GM12878 (cell line): ENCODE data around the gene ISG20L2. TPM values are rescaled to one million over a fixed set of nuclear protein-coding genes. Genes with fewer than 3 reads are reported as not detected.

ENCODE experiments used
- BCL11A ChIP-seq: IDR thresholded peaks from 2 replicates; pipeline ENCODE4 v1.6.1; 2011; ENCODE audit warnings: low read depth, low read length
- CBX3 ChIP-seq: fragments of 200-600 bp; sonication (generic); IDR thresholded peaks from 2 replicates; pipeline ENCODE4 v1.6.1; 2016; ENCODE audit warnings: low read depth, borderline replicate concordance
- CEBPB ChIP-seq, 2 experiments: fragments of 150-350 bp in 1 of 2; IDR thresholded peaks; 2 replicates each; pipeline ENCODE4 v1.6.1; 2012 to 2014; ENCODE audit warnings: low read depth in 2 of 2, low read length in 2 of 2, borderline replicate concordance in 1 of 2, inconsistent platforms in 1 of 2
- FOXM1 ChIP-seq: IDR thresholded peaks from 2 replicates; pipeline ENCODE4 v1.6.1; 2012; ENCODE audit warnings: low read depth, mild to moderate bottlenecking, inconsistent platforms, low read length, moderate library complexity
- GABPA ChIP-seq: IDR thresholded peaks from 2 replicates; pipeline ENCODE4 v1.6.1; 2014; ENCODE audit warnings: antibody characterized with exemption, low read depth, mild to moderate bottlenecking, inconsistent platforms
- MYB ChIP-seq: fragments of 150-350 bp; IDR thresholded peaks from 2 replicates; pipeline ENCODE4 v1.6.1; 2014; ENCODE audit warnings: mild to moderate bottlenecking, low read depth, low read length, borderline replicate concordance
- NBN ChIP-seq: fragments of 450-650 bp; IDR thresholded peaks from 2 replicates; pipeline ENCODE4 v1.6.1; 2016
- NFYA ChIP-seq: IDR thresholded peaks from 2 replicates; pipeline ENCODE4 v1.6.1; 2011; ENCODE audit warnings: low read depth, mild to moderate bottlenecking, low read length, improper control_type of control experiment, borderline replicate concordance
- NR2C2 ChIP-seq: IDR thresholded peaks from 2 replicates; pipeline ENCODE4 v1.6.1; 2011; ENCODE audit warnings: borderline replicate concordance, low read depth; ENCODE audit not compliant: control insufficient read depth, insufficient read length
- NR2F1 ChIP-seq: fragments of 450-650 bp; conservative IDR thresholded peaks from 2 replicates; pipeline ENCODE4 v1.6.1; 2017; ENCODE audit warnings: mild to moderate bottlenecking
- SIX5 ChIP-seq: IDR thresholded peaks from 2 replicates; pipeline ENCODE4 v1.6.1; 2011; ENCODE audit warnings: mild to moderate bottlenecking, low read depth, low read length, moderate library complexity; ENCODE audit not compliant: severe bottlenecking
- SMAD5 ChIP-seq: IDR thresholded peaks from 2 replicates; pipeline ENCODE4 v1.6.1; 2016; ENCODE audit warnings: antibody characterized with exemption, low read depth
- SP1 ChIP-seq: IDR thresholded peaks from one replicate; pipeline ENCODE4 v1.6.1; 2011; ENCODE audit warnings: low read depth, low read length
- YY1 ChIP-seq: IDR thresholded peaks from 2 replicates; pipeline ENCODE4 v1.6.1; 2011; ENCODE audit warnings: low read depth, mild to moderate bottlenecking, low read length
- polyA plus RNA-seq, 11 experiments: library from polyadenylated mRNA; depleted of rRNA in 4 of 11; unstranded in 6 of 11; stranded (reverse) in 5 of 11; fragments of >200 nt; fragmentation: Nextera tagmentation in 4 of 11; fragmentation: Illumina TruSeq in 1 of 11; extraction: Ambion mirVana in 4 of 11; extraction: Trizol in 1 of 11; gene quantifications; 1 replicate in 1 of 11; 2 replicates in 10 of 11; pipeline versions ENCODE4 v1.2.1 to v1.2.3, GENCODE V29; 2011 to 2016; ENCODE audit warnings: inconsistent platforms in 2 of 11, missing spikeins in 2 of 11, low read depth in 1 of 11
- total RNA-seq, 4 experiments: library from RNA; depleted of rRNA in 3 of 4; stranded (reverse); fragments of >200 nt in 3 of 4; fragmentation: Illumina TruSeq in 1 of 4; extraction: Trizol in 1 of 4; gene quantifications; 2 replicates each; pipeline versions ENCODE4 v1.2.1 to v1.2.3, GENCODE V29; 2013 to 2021
- TF ChIP-seq, protein P1 (sequence below): IDR thresholded peaks from 2 replicates; pipeline ENCODE4 v1.6.1; 2012; ENCODE audit warnings: mild to moderate bottlenecking, low read depth, low read length
- TF ChIP-seq, protein P2 (sequence below): fragments of 450-650 bp; formaldehyde crosslinking; IDR thresholded peaks from 2 replicates; pipeline ENCODE4 v1.5.0; 2022; ENCODE audit warnings: mild to moderate bottlenecking, missing genetic modification characterization
- TF ChIP-seq, protein P3 (sequence below): fragments of 450-650 bp; IDR thresholded peaks from 2 replicates; pipeline ENCODE4 v1.6.1; 2014; ENCODE audit warnings: mild to moderate bottlenecking
- TF ChIP-seq, protein P4 (sequence below): IDR thresholded peaks from 2 replicates; pipeline ENCODE4 v1.6.1; 2011; ENCODE audit warnings: low read depth, low read length, improper control_type of control experiment, borderline replicate concordance
- TF ChIP-seq, protein P5 (sequence below): IDR thresholded peaks from 2 replicates; pipeline ENCODE4 v1.6.1; 2012; ENCODE audit warnings: low read depth, low read length, improper control_type of control experiment

The ISG20L2 gene
- total and polyA plus RNA-seq, 10 of the 15 experiments (the other 5 are each of a cell fraction or from before 2014, with no cell fraction given), result 16.4 to 111 (median 48.0) TPM

DNA sequence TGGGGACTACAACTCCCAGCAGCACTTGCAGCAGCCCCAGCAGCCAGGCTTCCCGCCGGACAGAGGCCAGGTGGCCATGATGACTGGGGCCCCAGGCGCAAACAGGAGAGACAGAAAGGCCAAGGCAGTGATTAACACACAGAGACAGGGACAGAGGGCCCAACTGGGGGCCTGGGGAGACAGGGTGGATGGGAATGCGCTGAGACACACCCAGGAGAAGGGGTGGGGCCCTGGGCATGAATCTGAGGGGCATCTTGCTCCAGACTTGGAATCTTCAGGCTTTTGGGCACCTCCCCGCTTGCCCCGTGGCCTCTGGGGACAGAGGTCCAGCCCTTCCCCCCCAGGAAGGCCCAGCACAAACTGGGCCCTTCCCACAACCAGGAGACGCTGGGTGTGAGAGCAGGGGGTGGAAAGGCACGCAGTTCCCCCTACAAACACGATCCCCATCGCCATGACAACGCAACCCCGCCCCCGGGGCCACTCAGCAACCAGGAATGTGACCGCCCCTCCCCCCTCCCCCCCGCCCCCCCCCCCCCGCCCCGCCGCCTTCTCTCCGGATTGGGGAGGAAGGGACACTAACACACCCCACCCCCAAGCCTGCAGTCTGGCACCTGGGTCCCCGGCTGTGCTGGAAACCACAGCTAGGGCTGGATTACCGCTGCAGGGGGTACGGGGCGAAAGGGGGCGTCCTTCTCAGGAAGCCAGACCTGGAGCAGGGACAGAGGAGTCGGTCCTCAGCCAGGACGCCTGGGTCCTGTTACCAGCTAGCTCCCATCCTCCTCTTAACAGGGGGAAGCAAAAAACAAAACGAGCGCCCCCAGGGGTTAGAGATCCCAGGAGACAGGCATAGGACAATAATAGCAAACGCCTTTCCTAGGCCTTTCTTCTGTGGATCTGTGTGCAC lies 18.4 kb upstream of the ISG20L2 start (continued):
- TF ChIP-seq NR2F1 (peak; percentile 37; the same call in 1 of the 2 replicates), NFYA (no peak), NBN (no peak; the same call in 1 of the 2 replicates), FOXM1 (no peak), CBX3 (no peak), SMAD5 (0 out of 2 replicates have a peak, but pooled peaks have one; percentile 33), SP1 (peak; percentile 12), CEBPB (IDR thresholded peaks at IDR 0.05; ENCODE audit: borderline replicate concordance in 1 of 2, low read depth in 2 of 2, low read length in 2 of 2) (no peak), BCL11A (no peak), GABPA (no peak), NR2C2 (no peak), YY1 (peak; percentile 89), SIX5 (peak; percentile 65), MYB (no peak)
- TF ChIP-seq, protein P1, sequence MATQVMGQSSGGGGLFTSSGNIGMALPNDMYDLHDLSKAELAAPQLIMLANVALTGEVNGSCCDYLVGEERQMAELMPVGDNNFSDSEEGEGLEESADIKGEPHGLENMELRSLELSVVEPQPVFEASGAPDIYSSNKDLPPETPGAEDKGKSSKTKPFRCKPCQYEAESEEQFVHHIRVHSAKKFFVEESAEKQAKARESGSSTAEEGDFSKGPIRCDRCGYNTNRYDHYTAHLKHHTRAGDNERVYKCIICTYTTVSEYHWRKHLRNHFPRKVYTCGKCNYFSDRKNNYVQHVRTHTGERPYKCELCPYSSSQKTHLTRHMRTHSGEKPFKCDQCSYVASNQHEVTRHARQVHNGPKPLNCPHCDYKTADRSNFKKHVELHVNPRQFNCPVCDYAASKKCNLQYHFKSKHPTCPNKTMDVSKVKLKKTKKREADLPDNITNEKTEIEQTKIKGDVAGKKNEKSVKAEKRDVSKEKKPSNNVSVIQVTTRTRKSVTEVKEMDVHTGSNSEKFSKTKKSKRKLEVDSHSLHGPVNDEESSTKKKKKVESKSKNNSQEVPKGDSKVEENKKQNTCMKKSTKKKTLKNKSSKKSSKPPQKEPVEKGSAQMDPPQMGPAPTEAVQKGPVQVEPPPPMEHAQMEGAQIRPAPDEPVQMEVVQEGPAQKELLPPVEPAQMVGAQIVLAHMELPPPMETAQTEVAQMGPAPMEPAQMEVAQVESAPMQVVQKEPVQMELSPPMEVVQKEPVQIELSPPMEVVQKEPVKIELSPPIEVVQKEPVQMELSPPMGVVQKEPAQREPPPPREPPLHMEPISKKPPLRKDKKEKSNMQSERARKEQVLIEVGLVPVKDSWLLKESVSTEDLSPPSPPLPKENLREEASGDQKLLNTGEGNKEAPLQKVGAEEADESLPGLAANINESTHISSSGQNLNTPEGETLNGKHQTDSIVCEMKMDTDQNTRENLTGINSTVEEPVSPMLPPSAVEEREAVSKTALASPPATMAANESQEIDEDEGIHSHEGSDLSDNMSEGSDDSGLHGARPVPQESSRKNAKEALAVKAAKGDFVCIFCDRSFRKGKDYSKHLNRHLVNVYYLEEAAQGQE, result no peak
- TF ChIP-seq, protein P2, sequence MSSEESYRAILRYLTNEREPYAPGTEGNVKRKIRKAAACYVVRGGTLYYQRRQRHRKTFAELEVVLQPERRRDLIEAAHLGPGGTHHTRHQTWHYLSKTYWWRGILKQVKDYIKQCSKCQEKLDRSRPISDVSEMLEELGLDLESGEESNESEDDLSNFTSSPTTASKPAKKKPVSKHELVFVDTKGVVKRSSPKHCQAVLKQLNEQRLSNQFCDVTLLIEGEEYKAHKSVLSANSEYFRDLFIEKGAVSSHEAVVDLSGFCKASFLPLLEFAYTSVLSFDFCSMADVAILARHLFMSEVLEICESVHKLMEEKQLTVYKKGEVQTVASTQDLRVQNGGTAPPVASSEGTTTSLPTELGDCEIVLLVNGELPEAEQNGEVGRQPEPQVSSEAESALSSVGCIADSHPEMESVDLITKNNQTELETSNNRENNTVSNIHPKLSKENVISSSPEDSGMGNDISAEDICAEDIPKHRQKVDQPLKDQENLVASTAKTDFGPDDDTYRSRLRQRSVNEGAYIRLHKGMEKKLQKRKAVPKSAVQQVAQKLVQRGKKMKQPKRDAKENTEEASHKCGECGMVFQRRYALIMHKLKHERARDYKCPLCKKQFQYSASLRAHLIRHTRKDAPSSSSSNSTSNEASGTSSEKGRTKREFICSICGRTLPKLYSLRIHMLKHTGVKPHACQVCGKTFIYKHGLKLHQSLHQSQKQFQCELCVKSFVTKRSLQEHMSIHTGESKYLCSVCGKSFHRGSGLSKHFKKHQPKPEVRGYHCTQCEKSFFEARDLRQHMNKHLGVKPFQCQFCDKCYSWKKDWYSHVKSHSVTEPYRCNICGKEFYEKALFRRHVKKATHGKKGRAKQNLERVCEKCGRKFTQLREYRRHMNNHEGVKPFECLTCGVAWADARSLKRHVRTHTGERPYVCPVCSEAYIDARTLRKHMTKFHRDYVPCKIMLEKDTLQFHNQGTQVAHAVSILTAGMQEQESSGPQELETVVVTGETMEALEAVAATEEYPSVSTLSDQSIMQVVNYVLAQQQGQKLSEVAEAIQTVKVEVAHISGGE, result no peak
- TF ChIP-seq, protein P3, sequence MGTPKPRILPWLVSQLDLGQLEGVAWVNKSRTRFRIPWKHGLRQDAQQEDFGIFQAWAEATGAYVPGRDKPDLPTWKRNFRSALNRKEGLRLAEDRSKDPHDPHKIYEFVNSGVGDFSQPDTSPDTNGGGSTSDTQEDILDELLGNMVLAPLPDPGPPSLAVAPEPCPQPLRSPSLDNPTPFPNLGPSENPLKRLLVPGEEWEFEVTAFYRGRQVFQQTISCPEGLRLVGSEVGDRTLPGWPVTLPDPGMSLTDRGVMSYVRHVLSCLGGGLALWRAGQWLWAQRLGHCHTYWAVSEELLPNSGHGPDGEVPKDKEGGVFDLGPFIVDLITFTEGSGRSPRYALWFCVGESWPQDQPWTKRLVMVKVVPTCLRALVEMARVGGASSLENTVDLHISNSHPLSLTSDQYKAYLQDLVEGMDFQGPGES, result no peak
- TF ChIP-seq, protein P4, sequence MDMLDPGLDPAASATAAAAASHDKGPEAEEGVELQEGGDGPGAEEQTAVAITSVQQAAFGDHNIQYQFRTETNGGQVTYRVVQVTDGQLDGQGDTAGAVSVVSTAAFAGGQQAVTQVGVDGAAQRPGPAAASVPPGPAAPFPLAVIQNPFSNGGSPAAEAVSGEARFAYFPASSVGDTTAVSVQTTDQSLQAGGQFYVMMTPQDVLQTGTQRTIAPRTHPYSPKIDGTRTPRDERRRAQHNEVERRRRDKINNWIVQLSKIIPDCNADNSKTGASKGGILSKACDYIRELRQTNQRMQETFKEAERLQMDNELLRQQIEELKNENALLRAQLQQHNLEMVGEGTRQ, result no peak
- TF ChIP-seq, protein P5, sequence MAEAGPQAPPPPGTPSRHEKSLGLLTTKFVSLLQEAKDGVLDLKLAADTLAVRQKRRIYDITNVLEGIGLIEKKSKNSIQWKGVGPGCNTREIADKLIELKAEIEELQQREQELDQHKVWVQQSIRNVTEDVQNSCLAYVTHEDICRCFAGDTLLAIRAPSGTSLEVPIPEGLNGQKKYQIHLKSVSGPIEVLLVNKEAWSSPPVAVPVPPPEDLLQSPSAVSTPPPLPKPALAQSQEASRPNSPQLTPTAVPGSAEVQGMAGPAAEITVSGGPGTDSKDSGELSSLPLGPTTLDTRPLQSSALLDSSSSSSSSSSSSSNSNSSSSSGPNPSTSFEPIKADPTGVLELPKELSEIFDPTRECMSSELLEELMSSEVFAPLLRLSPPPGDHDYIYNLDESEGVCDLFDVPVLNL, result no peak
